Naive B cell (primary cell): Measurements from ENCODE around the gene GNAI3. TPM values are rescaled to one million over a fixed set of nuclear protein-coding genes. Genes with fewer than 3 reads are reported as not detected.

ENCODE experiments used
- polyA plus RNA-seq, 6 donors: library from polyadenylated mRNA; unstranded; fragments of 300-500 nt; fragmentation: Illumina TruSeq; gene quantifications; one replicate each; pipeline ENCODE4 v1.2.3, GENCODE V29; 2021; ENCODE audit warnings: low read depth in 6 of 6

Gene GNAI3
- polyA plus RNA-seq, 6 donors from 2014 or later, result 7.6 to 13.9 (median 8.9) TPM

Other genes with a start within 250 kb of the GNAI3 start
- not detected for gene MYBPHL, start 241.6 kb upstream of the GNAI3 start, polyA plus RNA-seq
- 1 to 10 TPM in 1 of 6 donors, under 1 TPM in 3, not detected in 2; 0.16 to 1.3 (median 0.34) TPM for gene SORT1, start 150.7 kb upstream of the GNAI3 start, polyA plus RNA-seq
- 10 to 100 TPM; 35.5 to 57.3 (median 51.0) TPM for gene PSMA5, start 122.2 kb upstream of the GNAI3 start, polyA plus RNA-seq
- gene SYPL2, start 82.1 kb upstream of the GNAI3 start, polyA plus RNA-seq, result not detected
- gene ATXN7L2, start 64.7 kb upstream of the GNAI3 start, polyA plus RNA-seq, result 1 to 10 TPM; 3.0 to 9.2 (median 5.2) TPM
- 10 to 100 TPM in 5 of 6 donors, 1 to 10 TPM in 1; 9.3 to 13.2 (median 10.8) TPM for gene CYB561D1, start 54.5 kb upstream of the GNAI3 start, polyA plus RNA-seq
- 1 to 10 TPM in 3 of 6 donors, under 1 TPM in 2, not detected in 1; 0.37 to 1.8 (median 1.0) TPM for gene AMIGO1, start 38.9 kb upstream of the GNAI3 start, polyA plus RNA-seq
- gene GPR61, start 8.7 kb upstream of the GNAI3 start, polyA plus RNA-seq, result under 1 TPM in 1 of 6 donors, not detected in 5; 0.09 TPM
- gene GNAT2, start 71.0 kb downstream of the GNAI3 start, polyA plus RNA-seq, result not detected
- 10 to 100 TPM; 14.3 to 34.9 (median 25.6) TPM for gene AMPD2, start 71.2 kb downstream of the GNAI3 start, polyA plus RNA-seq
- gene GSTM4, start 107.5 kb downstream of the GNAI3 start, polyA plus RNA-seq, result 10 to 100 TPM; 10.6 to 24.4 (median 16.7) TPM
- 10 to 100 TPM in 2 of 6 donors, 1 to 10 TPM in 4; 3.9 to 14.5 (median 5.7) TPM for gene GSTM2, start 119.4 kb downstream of the GNAI3 start, polyA plus RNA-seq
- gene GSTM1, start 139.2 kb downstream of the GNAI3 start, polyA plus RNA-seq, result 10 to 100 TPM in 4 of 6 donors, not detected in 2; 36.6 to 90.7 (median 46.5) TPM
- gene GSTM5, start 163.6 kb downstream of the GNAI3 start, polyA plus RNA-seq, result under 1 TPM in 1 of 6 donors, not detected in 5; 0.93 TPM
- 1 to 10 TPM in 4 of 6 donors, under 1 TPM in 1, not detected in 1; 0.14 to 8.0 (median 2.1) TPM for gene GSTM3, start 192.4 kb downstream of the GNAI3 start, polyA plus RNA-seq
- gene EPS8L3, start 215.3 kb downstream of the GNAI3 start, polyA plus RNA-seq, result not detected